Aorta (tissue), 5 donors: ENCODE measurements around the gene HDAC7. TPM values are rescaled to one million over a fixed set of nuclear protein-coding genes. Genes with fewer than 3 reads are reported as not detected.

Experiments
- ATAC-seq: fragments of 200-7000 bp; cut with Tn5 transposase; one replicate; pipeline ENCODE4 v1.9.1; 2022; ENCODE audit warnings: moderate library complexity; ENCODE audit not compliant: low FRiP score
- DNase-seq, 2 donors: peaks; one replicate each; pipeline ENCODE4 v3.0.0-alpha.2; 2020
- H3K27ac ChIP-seq, 2 donors: one replicate each; pipeline ENCODE4 v1.5.1; 2013; ENCODE audit warnings: low read length in 2 of 2, mild to moderate bottlenecking in 2 of 2, moderate library complexity in 2 of 2, control low read depth in 1 of 2, inconsistent platforms in 1 of 2, low read depth in 1 of 2
- H3K27me3 ChIP-seq, 2 donors: one replicate each; pipeline ENCODE4 v1.6.1; 2013; ENCODE audit warnings: control low read depth in 1 of 2, low read length in 1 of 2, mild to moderate bottlenecking in 1 of 2, moderate library complexity in 1 of 2; ENCODE audit not compliant: insufficient read depth in 2 of 2, control insufficient read depth in 1 of 2
- H3K36me3 ChIP-seq, 2 donors: one replicate each; pipeline ENCODE4 v1.6.1; 2013; ENCODE audit warnings: control low read depth in 1 of 2, low read length in 1 of 2, mild to moderate bottlenecking in 1 of 2; ENCODE audit not compliant: insufficient read depth in 2 of 2, control insufficient read depth in 1 of 2
- H3K4me1 ChIP-seq, 2 donors: one replicate each; pipeline ENCODE4 v1.6.1; 2013; ENCODE audit warnings: low read length in 2 of 2, control low read depth in 1 of 2, mild to moderate bottlenecking in 1 of 2, moderate library complexity in 1 of 2; ENCODE audit not compliant: insufficient read depth in 2 of 2, control insufficient read depth in 1 of 2
- H3K4me3 ChIP-seq, 2 donors: one replicate each; pipeline ENCODE4 v1.5.1; 2013; ENCODE audit warnings: low read length in 2 of 2, control low read depth in 1 of 2, mild to moderate bottlenecking in 1 of 2
- H3K9me3 ChIP-seq: one replicate; pipeline ENCODE4 v1.6.1; 2013; ENCODE audit warnings: mild to moderate bottlenecking, low read length; ENCODE audit not compliant: control insufficient read depth
- WGBS, 2 donors: extraction: QIAGEN DNeasy Blood & Tissue Kit; methylation state at CpG; one replicate each; pipeline ENCODE4 v1.1.7; 2013; 5-methylcytosine and 5-hydroxymethylcytosine counted together
- intact Hi-C, 2 donors: fragments of 100-400 bp; cut with DNase I; formaldehyde crosslinking; loops; one replicate each; pipeline versions ENCODE4 v1.14.2 to v1.15.0; 2022
- polyA plus RNA-seq, 2 donors: library from polyadenylated mRNA; stranded (reverse); fragments of 200-250 nt; gene quantifications; one replicate each; pipeline ENCODE4 v1.2.3, GENCODE V29; 2013
- total RNA-seq, 2 donors: library from RNA; stranded (reverse); fragmentation: NEBNext Ultra II Directional; extraction: Animal tissue kit (Norgen Biotek cat#: 25700); gene quantifications; one replicate each; pipeline ENCODE4 v1.2.1, GENCODE V29; 2021
- donor health status: healthy with polysubstance abuse.
- donor health status: Bipolar disorder and iron deficiency.
- donor health status: DM: no; HTN: no; CAD: no.
- donor health status: DM: no; HTN: no; CAD: no.
- donor health status: DM: yes; HTN: yes; CAD: no.

The HDAC7 gene
- total and polyA plus RNA-seq, 4 donors = 17.0 to 192 (median 119) TPM

GRCh38 chr12:47773062-47773857, 46.4 kb downstream of the HDAC7 start, which contains the start of gene SLC48A1:
TSS of gene SLC48A1 (plus strand) at chr12:47773238. CDS start at chr12:47773305, 67 bp downstream.
- H3K9me3 ChIP-seq = no peaks in the 10 kb centered on the region
- peaks cover 0 to 4% of the 10 kb centered on the region in 2 donors for H3K4me1 ChIP-seq
- no peaks in the 10 kb centered on the region for H3K36me3 ChIP-seq
- DNase-seq = peak; percentile 82 to 93
- peak within 1 kb of the TSS; percentile 53 to 69 for H3K4me3 ChIP-seq
- no peaks in the 10 kb centered on the region for H3K27me3 ChIP-seq
- intact Hi-C loops = no loop called here
- 0% methylated on average over 60 to 106 of the region's 106 CpGs for WGBS, 2 donors
- H3K27ac ChIP-seq = no peak within 1 kb of the TSS
- ATAC-seq = peak; percentile 83

GRCh38 chr12:47772738-47773061, 47.0 kb downstream of the HDAC7 start:
- Histone ChIP-seq H3K27ac (no peak overlapping the region), H3K36me3 (no peaks in the 10 kb centered on the region), H3K4me1 (peaks cover 0 to 2% of the 10 kb centered on the region in 2 donors), H3K9me3 (no peaks in the 10 kb centered on the region), H3K27me3 (no peaks in the 10 kb centered on the region), H3K4me3 (peak overlapping the region; percentile 53 to 69)
- intact Hi-C loops = no loop called here
- DNase-seq = no peak
- 15 to 16% methylated on average over 17 of the region's 17 CpGs for WGBS, 2 donors
- no peak for ATAC-seq

GRCh38 chr12:47772094-47772660, 47.5 kb downstream of the HDAC7 start:
- peaks cover 0 to 2% of the 10 kb centered on the region in 2 donors for H3K4me1 ChIP-seq

GRCh38 chr12:47771304-47771703, 48.4 kb downstream of the HDAC7 start:
- intact Hi-C loops = no loop called here
- DNase-seq = no peak
- Histone ChIP-seq H3K27me3 (no peaks in the 10 kb centered on the region), H3K4me3 (no peak overlapping the region), H3K36me3 (no peaks in the 10 kb centered on the region), H3K4me1 (peaks cover 0 to 2% of the 10 kb centered on the region in 2 donors), H3K27ac (no peak overlapping the region), H3K9me3 (no peaks in the 10 kb centered on the region)
- 86 to 89% methylated on average over 6 of the region's 6 CpGs for WGBS, 2 donors
- ATAC-seq = no peak

More at GRCh38 chr12:47772094-47772660, 47.5 kb downstream of the HDAC7 start:
- no peak overlapping the region for H3K4me3 ChIP-seq
- H3K9me3 ChIP-seq = no peaks in the 10 kb centered on the region
- H3K27ac ChIP-seq = no peak overlapping the region
- ATAC-seq (no peak), DNase-seq (no peak)
- intact Hi-C loops = no loop called here
- no peaks in the 10 kb centered on the region for H3K27me3 ChIP-seq
- WGBS, 2 donors = 84 to 88% methylated on average over 13 of the region's 13 CpGs
- no peaks in the 10 kb centered on the region for H3K36me3 ChIP-seq

GRCh38 chr12:47770086-47770726, 49.5 kb downstream of the HDAC7 start:
- peaks cover 0 to 2% of the 10 kb centered on the region in 2 donors for H3K4me1 ChIP-seq
- no peaks in the 10 kb centered on the region for H3K36me3 ChIP-seq
- no peak overlapping the region for H3K27ac ChIP-seq
- DNase-seq = no peak
- intact Hi-C loops = no loop called here
- no peaks in the 10 kb centered on the region for H3K27me3 ChIP-seq
- no peak for ATAC-seq
- no peaks in the 10 kb centered on the region for H3K9me3 ChIP-seq
- WGBS, 2 donors = 89 to 92% methylated on average over 3 of the region's 3 CpGs
- no peak overlapping the region for H3K4me3 ChIP-seq

GRCh38 chr12:47769234-47770085, 50.2 kb downstream of the HDAC7 start:
- no peaks in the 10 kb centered on the region for H3K36me3 ChIP-seq
- no peak overlapping the region for H3K27ac ChIP-seq
- H3K4me3 ChIP-seq = no peak overlapping the region
- H3K27me3 ChIP-seq = no peaks in the 10 kb centered on the region
- intact Hi-C loops = loop anchor here in 1 of 2 donors (2.0 kb wide), 1 partner anchor 53 kb away; no protein-coding TSS in a partner anchor
- 85 to 87% methylated on average over 4 of the region's 4 CpGs for WGBS, 2 donors
- no peak for ATAC-seq
- DNase-seq = no peak
- H3K9me3 ChIP-seq = no peaks in the 10 kb centered on the region
- no peaks in the 10 kb centered on the region for H3K4me1 ChIP-seq

GRCh38 chr12:47768323-47768811, 51.3 kb downstream of the HDAC7 start:
- H3K9me3 ChIP-seq = no peaks in the 10 kb centered on the region
- intact Hi-C loops = loop anchor here in 1 of 2 donors (2.0 kb wide), 1 partner anchor 52 kb away; no protein-coding TSS in a partner anchor

GRCh38 chr12:47767216-47767724, 52.4 kb downstream of the HDAC7 start:
- WGBS, 2 donors = 54 to 56% methylated on average over 4 of the region's 4 CpGs
- Histone ChIP-seq H3K4me3 (no peak overlapping the region), H3K4me1 (no peaks in the 10 kb centered on the region), H3K9me3 (no peaks in the 10 kb centered on the region), H3K27ac (no peak overlapping the region), H3K36me3 (no peaks in the 10 kb centered on the region), H3K27me3 (no peaks in the 10 kb centered on the region)
- DNase-seq (no peak), ATAC-seq (no peak)
- intact Hi-C loops = loop anchor here (2.0 kb wide), 2 partner anchors 24 to 52 kb away; no protein-coding TSS in a partner anchor

More at GRCh38 chr12:47768323-47768811, 51.3 kb downstream of the HDAC7 start:
- no peak overlapping the region for H3K4me3 ChIP-seq
- H3K36me3 ChIP-seq = no peaks in the 10 kb centered on the region
- no peaks in the 10 kb centered on the region for H3K27me3 ChIP-seq
- H3K27ac ChIP-seq = no peak overlapping the region
- H3K4me1 ChIP-seq = no peaks in the 10 kb centered on the region
- ATAC-seq (no peak), DNase-seq (no peak)
- WGBS, 2 donors = 58 to 61% methylated on average over 2 of the region's 2 CpGs
